ENCODE data around the gene SLCO4A1.
"Not testable (repeated sequence)": the region's sequence is repeated elsewhere in the genome, so short reads cannot be mapped to it uniquely, and the experiment has no call there.

SLCO4A1 gene

DNA sequence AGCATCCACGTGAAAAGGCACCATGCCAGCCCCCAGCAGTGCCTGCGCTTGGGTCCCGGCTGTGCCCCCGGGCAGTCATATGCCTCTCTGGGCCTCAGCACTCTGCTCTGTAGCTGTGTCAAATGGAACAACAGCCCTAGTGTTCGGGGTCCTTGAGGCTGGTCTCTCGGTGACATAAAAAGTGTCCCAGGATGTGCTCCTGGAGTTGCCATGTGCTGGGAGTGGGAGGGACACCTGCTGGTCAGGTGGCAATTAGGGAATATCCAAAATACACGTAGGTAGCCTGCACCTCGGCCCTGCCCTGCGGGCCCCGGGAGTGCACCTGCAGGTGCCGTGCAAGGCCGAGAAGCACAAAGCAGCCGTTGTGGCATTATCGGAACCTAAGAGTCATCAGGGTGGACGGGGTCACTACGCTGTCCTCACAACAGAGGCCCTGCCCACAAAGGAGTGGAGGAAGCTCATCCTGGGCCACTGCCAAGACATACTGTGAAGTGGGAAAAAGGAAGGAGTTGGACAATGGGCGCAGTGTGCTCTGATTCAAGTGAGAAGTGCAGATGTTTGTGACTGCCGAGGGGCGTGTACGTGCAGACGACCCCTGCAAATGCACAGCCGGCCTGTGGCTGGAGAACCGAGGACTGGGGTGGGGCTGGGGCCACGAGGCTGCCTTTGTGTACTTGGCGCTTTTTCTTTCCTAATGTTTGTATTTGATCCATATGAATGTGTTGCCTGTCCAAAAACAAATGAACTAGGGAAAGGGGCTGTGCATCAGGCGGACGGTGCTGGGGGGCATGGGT is 24.6 kb downstream of the SLCO4A1 start:
- no peak for DNase-seq

DNA sequence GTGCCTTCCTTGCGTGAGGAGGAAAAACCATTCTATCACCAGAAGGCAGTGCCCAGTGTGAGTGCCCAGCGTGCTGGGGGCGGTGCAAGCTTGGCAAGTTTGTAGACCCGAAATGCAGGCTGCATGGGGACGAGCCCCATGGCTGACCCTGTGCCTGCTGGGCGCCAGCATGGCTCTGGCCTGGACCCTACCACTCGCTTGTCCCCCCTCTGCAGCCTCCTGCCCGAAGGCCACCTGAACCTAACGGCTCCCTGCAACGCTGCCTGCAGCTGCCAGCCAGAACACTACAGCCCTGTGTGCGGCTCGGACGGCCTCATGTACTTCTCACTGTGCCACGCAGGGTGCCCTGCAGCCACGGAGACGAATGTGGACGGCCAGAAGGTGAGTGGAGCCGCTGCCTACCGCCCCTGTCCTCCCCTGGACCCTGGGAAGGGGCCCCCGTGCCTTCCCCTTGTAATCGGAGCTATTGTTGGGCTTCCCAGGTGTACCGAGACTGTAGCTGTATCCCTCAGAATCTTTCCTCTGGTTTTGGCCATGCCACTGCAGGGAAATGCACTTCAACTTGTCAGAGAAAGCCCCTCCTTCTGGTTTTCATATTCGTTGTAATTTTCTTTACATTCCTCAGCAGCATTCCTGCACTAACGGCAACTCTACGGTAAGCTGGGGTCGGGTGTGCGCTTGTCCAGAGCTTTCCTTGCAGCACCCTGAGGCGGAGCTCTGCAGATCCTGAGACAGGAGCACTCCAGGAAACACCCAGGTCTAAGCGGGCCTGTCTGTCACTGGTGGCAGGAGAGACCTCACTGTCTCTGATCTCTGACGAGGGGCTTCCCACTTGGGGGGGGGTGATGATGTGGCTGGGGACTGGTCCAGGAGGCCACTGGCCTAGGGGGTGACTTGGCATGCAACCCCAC is 25.5 kb downstream of the SLCO4A1 start:
- no peak for DNase-seq

- DNase-seq = peak; percentile 76
Measured at GRCh38 chr20:62668441-62669027, 26.2 kb downstream of the SLCO4A1 start.

DNA sequence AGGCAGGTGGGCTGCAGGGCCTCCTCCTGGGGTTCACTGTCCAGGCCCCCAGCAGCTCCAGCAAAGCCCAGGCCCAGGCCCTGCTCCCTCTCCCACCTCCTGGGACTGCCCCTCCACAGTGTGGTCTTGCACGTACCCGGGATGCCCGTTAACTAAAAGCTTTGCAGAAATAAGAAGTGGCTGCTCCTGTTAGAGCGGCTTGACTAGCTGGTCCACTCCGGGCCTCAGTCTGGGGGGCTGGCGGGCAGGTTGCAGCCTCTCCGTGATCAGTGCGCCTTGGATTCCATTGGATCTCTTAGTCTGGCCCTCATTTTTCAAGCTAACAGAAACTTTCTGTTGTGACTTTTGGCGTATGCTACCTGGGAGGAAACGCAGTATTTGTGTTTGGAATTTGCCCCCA is 26.9 kb downstream of the SLCO4A1 start:
- no peak for DNase-seq

GRCh38 chr20:62670156-62670555 is 27.9 kb downstream of the SLCO4A1 start:
- DNase-seq = no peak

GRCh38 chr20:62670998-62671397 is 28.7 kb downstream of the SLCO4A1 start:
- no peak for DNase-seq

DNA sequence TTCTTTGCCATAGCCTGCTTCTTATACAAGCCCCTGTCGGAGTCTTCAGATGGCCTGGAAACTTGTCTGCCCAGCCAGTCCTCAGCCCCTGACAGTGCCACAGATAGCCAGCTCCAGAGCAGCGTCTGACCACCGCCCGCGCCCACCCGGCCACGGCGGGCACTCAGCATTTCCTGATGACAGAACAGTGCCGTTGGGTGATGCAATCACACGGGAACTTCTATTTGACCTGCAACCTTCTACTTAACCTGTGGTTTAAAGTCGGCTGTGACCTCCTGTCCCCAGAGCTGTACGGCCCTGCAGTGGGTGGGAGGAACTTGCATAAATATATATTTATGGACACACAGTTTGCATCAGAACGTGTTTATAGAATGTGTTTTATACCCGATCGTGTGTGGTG is 29.5 kb downstream of the SLCO4A1 start:
- no peak for DNase-seq

DNA sequence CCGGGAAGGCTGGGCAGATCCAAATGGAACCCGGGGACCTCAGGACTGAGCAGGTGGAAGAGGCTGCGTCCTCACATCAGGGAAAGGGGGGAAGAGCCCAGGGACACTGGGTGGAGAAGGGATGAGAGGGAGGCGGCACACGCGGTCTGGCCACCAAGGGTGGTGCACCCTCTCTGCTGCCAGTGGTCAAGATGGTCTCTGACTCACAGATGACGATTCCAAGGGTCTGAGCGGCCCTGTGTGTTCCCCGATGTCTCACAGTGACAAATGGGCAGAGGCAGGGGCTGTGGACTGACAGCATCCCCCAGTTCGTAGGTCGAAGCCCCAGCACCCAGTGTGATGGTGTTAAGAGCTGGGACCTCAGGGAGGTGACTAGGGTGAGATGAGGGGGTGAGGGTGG is 32.1 kb downstream of the SLCO4A1 start:
- no peak for DNase-seq

GRCh38 chr20:62675156-62675876 is 33.0 kb downstream of the SLCO4A1 start:
- DNase-seq = no peak

GRCh38 chr20:62675877-62676260 is 33.6 kb downstream of the SLCO4A1 start:
- DNase-seq = no peak

GRCh38 chr20:62676976-62677375 is 34.7 kb downstream of the SLCO4A1 start:
- DNase-seq = no peak

DNA sequence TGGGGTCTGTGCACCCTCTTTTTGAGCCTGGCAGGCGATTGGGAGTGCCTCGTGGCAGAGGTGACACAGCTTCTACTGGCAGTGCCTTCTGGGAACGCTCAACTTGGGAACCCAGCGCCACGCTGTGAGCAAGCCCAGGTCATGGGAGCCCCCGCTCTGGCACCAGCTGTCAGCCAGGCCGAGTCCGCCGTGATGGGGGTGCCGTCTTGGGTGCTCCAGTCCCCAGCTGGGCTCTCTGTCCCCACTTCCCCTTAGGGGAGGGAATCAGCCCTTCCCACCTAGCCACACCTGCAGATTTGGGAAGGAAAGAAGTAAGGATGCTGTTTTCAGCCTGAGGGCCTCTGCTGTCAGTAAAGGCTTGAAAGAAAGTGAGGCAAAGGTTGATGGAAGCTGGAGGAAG is 35.4 kb downstream of the SLCO4A1 start:
- no peak for DNase-seq

DNA sequence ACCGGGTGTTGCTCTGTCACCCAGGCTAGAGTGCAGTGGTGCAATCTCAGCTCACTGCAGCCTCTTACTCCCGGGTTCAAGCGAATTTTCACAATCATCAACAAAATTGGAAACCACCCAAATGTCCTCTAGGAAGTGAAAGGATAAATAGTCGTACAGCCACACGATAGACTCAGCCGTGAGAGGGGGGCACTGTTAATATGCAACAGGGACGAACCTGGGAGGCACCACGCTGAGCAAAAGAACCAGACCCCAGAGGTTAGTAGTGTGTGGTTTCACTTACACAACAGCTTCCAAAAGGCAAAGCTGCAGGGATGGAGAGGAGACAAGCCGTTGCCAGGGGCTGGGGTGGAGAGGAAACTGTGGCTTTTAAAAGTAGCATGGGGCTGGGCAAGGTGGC is 36.2 kb downstream of the SLCO4A1 start:
- DNase-seq = no peak

DNA sequence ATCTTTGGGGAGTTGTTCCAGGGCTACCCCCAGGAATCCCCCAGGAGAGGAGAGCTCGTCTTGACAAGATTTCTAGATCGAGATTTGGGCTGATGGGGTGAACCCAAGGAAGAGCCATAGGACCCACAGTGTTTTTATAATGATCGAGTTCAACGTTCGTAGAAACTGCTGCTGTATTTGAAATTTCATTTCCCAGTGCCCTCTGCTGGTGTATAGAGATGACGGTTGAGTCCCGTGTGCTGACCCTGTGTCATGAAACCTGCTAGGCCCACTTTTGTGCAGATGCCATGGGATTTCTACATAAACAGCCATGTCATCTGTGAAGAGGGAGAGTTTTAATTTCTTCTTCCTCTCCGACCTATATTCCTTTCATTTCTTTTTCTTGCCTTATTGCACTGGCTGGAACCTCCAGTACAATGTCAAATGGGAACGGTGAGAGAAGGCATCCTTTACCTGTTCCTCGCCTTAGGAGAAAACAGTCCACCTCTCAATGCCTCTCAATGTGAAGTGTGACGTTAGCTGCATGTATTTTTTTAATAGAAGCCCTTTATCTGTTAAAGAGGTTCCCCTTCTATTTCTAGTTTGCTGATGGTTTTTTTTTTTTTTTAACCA is 37.8 kb downstream of the SLCO4A1 start:
- DNase-seq = no peak

- no peak for DNase-seq
Measured at GRCh38 chr20:62682912-62683517, 40.7 kb downstream of the SLCO4A1 start.

DNA sequence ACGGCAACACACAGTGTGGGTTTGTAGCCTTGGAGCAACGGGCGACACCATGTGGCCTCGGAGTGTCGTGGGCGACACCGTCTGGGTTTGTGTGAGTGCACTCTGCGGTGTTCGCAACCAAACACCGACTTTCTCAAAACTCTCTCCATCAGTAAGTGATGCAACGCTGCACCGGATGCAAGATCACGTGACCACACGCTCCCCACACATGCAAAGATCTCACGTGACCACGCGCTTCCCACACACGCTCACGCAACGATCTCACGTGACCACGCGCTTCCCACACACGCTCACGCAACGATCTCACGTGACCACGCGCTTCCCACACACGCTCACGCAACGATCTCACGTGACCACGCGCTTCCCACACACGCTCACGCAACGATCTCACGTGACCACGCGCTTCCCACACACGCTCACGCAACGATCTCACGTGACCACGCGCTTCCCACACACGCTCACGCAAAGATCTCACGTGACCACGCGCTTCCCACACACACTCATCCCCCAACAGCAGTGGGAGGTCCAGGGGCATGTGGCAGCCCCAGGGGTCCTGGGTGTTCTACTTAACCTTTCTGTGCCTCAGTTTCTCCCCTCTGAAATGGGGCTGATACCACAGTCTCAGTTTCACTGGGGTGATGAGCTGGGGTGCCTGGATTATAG is 41.5 kb downstream of the SLCO4A1 start:
- not testable (repeated sequence) for DNase-seq

DNA sequence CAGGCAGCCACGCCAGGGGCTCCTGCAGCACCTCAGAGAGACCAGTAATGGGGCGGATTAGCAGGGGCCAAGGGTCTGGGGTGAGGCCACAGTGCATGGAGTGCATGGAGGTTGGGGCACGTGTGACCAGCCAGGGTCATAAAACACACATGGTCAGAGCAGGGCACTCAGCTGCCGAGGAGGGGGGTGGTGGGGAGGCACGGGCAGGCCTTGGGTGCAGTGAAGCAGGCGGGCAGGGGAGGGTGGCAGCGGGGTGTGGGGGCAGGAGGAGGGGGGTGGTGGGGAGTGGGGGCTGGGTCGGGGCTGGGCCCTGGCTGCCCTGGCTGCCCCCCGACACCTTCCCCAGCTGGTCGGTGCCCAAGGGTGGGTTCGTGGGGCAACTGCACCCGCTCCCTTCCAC is 42.7 kb downstream of the SLCO4A1 start:
- DNase-seq = no peak

DNA sequence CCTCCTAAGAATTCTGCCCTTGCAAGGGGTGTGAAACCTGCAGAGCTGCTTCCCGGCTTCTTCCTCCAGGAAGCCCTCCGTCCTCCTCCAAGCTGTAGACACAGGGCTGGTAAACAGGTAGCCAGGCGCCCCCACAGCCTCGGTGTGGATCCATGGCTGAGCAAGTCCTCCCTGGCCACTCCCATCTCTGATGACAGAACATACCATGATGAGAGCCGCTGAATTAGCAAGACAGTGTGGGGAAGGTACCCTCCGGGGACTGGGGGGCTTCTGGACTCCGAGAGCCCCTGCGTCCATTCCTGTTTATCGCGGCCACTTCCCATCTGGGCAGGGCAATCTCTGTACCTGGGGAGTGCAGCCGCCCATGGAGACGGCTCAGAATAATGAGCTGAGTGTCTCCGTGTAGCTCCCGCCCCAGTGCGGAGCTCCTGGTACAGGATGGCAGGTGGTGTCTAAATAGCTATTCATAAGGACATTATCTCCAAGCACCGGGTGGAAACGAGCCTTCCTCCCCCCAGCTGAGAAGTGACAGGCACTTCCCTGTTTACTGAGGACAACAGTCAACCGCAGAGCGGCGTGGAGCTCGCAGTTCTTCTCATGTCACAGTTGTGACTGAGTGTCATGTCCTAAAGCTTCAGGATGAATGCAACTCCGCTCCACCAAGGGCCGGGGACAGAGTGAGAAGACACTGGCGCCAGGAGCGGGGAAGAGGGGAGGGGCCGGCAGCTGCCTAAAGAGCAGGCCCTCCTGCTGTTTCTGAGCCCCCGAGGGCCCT is 43.7 kb downstream of the SLCO4A1 start:
- DNase-seq = no peak

DNA sequence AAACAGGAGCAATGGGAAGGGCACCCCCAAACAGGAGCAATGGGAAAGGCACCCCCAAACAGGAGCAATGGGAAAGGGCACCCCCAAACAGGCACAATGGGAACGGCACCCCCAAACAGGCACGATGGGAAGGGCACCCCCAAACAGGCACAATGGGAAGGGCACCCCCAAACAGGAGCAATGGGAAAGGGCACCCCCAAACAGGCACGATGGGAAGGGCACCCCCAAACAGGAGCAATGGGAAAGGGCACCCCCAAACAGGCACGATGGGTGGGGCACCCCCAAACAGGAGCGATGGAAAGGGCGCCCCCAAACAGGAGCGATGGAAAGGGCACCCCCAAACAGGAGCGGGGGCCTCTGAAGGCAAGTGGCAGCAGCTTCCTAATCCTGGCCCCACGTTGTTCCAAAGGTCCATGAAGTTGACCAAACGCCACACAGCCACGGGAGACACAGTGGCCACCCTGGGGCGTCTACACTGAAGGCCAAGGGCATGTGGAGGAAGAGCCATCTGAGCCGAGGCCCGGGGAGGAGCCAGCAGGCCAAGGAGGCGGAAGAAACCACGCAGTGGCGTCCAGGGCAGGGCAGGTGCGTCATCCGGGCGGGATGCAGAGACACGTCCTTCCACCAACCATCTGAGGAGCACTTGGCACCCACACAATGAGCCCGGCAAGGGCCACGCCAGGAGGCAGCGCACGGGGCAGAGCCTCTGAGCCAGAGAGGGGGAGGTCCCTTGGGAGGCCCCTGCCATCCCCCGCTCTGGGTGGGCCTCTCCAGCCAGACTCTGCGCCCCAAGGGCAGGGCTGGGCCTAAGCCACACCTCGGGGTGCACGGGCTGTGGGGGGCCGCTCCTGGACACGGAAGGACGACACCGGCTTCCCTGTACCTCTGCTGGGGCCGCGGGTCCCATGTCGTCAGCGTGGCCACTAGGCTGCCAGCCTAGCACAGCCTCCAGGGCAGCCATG is 44.8 kb downstream of the SLCO4A1 start:
- no peak for DNase-seq

All from fibroblast of skin of scalp (primary cell).